ENCODE results near the gene BCR. TPM values are rescaled to one million over a fixed set of nuclear protein-coding genes. Genes with fewer than 3 reads are reported as not detected.

The BCR gene
- total and polyA plus RNA-seq, 2 of the 8 experiments (the other 6 are each of a cell fraction or from before 2014, with no cell fraction given): 66.7 to 130 TPM

DNA sequence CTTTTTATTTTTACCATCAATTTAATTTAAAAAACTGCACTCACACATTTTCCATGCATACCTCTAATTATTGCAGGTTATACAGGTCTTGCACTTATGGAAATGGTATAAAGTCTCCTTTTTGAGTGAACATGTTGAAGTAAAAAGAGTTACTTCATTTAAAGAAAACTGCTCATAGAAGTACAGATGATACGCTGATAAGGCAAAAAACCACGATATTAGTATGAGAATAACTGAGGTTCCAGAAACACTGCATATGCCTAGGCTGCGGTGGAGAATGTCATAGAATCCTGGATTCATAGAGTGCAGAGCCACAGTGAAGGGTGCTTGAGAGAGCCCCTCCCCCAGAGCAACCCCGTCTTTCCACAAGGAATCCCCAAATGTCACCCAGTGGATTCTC, 175.8 kb downstream of the BCR start (continued):
- no peak for TF ChIP-seq RAD21 (IDR thresholded peaks at IDR 0.05 in 1 of 2, conservative IDR thresholded peaks at IDR 0.05 in 1 of 2; ENCODE audit: low read depth in 2 of 2, low read length in 2 of 2)
- no peak for TF ChIP-seq RFX5 (IDR thresholded peaks at IDR 0.05; ENCODE audit: borderline replicate concordance, low read depth, low read length)
- no peak for TF ChIP-seq YY1 (IDR thresholded peaks at IDR 0.05; ENCODE audit: low read depth, low read length)

Measured in H1 (cell line).